Activated effector memory CD4-positive, alpha-beta T cell treated with Interleukin-2 at 50 U/mL for 16 hours (primary cell): Measurements from ENCODE around the gene MSANTD1.

Experiments used
- DNase-seq: peaks from one replicate; pipeline ENCODE4 v3.0.0-alpha.2; 2020

MSANTD1 gene

DNA sequence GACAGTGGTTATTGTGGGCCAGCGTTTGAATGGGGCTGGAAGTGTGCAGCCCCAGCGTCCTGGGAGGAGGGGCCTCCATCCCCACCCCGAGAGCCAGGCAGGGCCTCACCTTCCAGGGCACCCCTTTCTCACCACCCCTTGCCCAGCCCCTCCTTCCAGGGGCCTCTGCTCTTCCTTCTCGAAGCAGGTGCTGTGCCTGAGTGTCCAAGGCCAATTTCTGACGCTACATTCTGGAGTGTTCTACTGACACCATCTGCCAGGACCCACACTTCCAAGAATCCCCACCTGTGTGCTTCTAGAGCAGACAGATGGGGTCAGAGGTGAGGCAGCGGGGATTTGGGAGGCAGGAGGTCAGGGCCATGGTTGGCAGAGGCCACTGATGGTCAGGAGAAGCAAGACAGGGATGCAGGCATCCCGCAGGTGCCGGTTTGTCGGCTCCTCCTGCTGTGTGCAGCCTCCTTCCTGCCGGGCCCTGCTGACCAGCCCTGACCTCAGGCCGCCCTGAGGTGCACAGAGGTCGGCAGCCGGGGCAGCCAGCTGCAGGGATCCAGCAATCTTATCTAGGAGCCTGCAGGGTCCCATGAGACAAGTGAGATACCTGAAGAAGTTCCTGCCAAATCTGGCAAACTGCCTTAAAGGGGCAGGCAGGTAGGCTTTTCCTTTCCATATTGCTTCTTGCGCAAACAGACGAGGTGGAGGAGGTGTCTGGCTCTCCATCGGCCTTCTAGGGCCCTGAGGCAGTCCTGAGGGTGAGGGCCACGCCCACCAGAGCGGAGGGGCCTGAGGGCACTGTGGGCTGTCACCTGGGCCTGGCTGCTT lies 18.8 kb downstream of the MSANTD1 start:
- no peak for DNase-seq

DNA sequence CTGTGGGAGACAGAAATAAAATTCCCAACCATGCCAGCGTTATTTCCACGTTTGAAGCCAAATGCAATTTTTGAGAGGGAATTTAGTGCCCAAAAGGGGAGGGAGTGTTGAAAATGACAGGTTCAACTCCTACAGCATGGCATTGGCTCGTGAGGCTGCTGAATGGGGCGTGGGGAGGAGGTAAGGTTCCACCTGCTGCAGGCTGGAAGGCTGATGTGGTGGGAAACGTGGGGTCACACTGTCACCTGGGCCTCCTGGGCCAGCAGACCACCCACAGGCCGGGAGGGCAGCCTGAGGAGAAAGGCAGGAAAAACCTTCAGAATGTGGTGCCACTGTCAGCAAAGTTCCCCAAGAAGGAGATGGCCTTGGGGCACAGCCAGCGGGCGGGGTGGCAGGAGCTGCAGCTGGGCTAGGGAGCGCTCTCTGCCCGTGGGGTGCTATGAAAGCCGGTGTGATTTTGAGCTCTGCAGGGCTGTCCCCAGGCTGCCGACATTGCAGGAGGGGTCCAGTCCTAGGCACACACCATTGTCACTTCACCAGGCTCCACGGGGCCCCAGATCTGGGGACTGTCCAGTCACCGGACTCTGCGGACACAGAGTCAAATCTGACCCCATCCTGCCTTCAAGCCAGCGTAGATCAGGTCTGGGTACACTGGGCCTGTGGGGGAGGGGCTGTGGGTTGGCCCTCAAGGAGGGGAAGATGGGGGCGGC lies 19.6 kb downstream of the MSANTD1 start:
- DNase-seq, result no peak

DNA sequence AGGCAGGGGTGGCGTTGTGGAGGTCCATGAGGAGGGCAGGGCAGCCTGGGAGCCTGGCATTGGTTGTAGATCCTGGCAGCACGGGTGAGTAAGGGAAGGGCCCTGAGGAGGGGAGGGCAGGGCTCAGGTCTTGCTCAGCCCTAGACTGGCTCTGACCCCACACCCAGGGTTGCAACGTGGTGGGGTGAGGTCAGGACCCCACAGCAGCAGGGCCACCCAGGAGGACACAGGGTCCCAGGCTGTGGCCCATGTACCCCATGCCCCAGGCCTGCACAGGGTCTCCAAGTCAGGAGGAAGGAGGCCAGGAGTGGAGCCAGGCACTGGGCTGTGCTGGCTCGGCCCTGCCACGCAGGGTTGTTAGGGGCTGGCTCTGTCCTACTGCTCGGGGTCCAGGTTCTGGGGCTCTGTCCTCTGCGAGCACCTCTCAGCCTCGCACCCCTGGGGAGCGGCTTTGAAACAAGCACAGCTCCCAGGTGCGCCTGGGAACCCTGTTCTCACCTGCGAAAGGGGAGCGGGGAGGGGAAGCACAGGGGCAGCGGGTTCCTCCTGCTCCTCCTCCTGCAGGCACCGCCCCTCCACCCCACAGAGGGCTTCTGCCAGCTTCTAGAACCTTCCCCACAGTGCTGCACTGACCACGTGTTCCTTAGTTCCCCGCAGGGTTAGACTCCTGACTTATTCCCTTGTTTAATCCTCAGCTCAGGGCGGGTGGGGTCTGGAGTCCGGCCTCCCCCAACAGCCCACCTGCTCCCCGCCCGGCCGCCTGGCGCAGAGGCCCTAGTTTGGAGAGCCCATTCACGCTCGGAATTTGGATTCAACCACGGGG lies 20.4 kb downstream of the MSANTD1 start:
- no peak for DNase-seq

DNA sequence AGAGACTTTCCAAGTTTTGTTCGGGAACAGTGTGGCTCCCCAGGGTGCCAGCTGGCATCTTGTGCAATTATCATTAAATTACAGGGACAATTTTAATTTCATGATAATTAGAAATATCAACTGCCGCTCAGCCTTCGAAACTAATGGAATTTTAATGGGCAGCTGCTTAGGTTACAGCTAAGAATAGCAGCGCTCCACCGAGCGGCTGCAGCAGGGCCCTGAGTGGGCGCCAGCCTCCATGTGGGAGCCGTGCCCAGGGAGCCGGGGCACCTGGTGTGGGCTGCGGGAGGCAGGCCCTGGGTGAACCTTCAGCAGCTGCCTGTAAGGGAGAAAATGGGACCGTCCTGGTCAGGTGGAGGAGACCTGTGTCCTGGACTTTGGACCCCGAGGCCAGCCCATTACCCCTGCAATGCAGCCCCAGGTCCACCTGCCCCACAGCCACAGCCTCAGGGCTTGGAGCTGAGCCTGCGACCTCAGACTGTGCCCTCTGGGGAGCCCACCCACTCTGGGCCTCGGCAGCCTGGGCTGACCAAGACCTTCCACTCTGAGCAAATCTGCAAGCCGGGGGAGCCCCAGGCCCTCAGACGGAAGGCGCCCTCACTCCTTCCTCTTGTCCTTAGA lies 21.1 kb downstream of the MSANTD1 start:
- DNase-seq, result no peak

DNA sequence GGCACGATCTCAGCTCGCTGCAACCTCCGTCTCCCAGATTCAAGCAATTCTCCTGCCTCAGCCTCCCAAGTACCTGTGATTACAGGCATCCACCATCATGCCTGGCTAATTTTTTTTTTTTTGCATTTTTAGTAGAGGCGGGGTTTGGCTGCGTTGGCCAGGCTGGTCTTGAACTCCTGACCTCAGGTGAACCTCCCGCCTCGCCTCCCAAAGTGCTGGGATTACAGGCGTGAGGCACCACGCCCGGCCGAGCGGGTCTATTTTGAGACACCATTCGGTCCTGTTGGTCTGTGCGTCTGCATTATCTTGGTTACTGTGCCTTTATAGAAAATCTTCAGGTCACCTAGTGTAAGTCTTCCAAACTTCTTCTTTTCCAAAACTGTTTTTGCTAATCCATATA lies 22.2 kb downstream of the MSANTD1 start:
- no peak for DNase-seq

DNA sequence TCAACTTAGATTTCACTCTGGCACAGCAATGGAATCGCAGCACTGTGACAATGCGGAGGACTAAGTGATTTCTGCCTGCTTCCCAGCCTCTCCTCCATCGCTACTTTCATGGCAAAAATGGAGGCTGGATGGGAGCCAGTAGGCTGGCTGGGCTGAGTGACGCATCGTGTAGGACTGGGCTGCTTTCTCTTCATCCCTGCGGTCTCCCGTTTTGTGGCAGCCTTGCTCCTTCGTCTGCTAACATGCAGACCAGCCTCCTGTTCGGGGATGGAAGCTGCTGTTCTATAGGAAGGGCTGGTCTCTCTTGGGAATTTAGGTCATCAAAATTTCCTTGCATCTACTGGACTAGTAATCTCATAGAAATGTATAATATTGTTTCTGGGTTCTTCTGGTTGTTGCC lies 28.0 kb downstream of the MSANTD1 start:
- DNase-seq, result no peak

DNA sequence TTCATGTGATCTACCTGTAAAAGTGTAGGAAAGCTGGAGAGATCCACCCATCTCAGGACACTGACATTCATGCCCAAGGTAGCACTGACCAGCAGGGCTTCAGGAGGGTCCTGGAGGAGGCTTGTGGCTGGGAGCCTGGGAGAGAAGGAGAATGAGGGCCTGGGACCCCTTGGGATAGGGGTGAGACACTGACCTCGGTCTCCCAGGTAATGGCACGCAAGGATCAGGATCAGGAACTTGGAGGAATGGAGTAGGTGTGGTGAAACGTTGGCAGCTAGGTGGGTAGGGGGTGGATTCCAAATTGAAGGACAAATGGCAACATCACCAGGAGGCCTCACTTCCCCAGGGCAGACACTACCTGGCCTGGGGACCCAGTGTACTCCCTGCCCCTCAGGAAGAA lies 31.5 kb downstream of the MSANTD1 start:
- DNase-seq, result no peak

DNA sequence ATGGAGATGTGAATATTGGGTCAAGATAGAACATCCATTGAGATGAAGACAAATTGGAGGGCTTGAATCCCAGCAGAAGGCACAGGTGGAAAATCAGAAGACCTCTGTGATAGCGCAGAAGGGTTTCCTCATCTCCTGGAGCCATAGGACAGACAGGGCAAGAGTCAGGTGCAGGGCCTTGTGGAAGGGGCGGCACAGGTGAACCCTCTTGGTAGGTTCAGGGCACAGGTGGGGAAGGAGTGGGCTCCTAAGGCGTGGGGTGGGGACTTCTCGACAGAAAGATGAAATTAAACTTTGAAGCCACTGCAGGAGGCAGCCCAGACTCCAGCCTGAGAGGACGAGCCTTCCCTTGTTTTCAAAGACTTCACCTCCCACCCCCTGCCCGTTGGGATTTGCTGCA lies 34.5 kb downstream of the MSANTD1 start:
- no peak for DNase-seq

DNA sequence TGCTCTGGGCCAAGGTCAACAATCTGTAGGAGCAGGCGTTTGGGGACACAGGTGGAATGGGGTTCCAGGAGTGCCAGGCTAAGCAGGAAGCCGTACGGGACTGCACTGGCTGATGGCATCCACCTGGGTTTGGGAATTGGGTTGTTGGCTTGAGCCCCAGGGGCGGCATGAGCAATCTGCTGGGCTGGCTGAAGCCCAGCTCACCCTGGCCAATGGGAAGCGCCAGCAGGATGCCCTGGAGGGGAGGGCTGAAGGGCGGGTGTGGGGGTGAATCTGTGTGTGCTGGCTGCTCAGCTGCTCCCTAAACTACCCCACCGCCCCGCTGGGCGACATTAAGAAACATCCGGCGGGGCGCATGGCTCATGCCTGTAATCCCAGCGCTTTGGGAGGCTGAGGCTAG lies 35.0 kb downstream of the MSANTD1 start:
- no peak for DNase-seq

DNA sequence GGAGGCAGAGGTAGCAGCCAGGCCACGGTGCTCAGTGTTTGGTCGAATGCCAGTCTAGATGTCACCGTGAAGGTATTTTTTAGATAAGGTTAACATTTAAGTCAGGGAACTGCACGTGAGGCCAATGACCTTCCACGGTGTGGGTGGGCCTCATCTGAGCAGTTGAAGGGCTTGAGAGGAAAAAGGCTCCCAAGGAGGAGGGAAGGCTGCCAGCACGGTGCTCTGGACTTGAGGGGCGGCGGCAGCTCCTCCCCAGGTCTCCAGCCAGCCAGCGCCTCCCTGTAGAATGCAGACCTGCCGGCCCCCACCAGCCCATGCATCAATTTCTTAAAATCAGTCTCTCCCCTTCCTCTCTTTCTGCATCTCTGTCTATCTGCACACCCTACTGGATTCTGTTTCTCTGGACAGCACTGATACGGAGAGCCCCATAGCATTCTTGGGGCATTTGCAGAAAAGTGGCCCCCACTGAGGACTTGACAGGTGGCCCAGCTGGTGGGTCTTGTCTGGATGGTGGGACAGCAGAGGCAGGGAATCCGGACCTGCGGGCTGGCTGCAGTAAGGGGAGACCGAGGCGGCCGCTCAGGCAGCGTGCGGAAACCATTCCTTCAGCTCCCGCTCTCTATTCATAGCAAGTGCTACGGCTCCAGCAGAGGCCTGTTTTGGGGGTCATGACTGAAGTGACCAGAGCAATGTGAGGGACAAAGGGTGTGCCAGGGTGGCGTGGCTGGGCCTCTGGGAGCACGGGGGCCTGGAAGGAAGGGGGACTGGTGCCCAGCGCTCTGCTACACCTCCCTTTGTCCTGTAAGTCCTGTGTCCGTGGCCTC lies 36.0 kb downstream of the MSANTD1 start:
- DNase-seq, result no peak

DNA sequence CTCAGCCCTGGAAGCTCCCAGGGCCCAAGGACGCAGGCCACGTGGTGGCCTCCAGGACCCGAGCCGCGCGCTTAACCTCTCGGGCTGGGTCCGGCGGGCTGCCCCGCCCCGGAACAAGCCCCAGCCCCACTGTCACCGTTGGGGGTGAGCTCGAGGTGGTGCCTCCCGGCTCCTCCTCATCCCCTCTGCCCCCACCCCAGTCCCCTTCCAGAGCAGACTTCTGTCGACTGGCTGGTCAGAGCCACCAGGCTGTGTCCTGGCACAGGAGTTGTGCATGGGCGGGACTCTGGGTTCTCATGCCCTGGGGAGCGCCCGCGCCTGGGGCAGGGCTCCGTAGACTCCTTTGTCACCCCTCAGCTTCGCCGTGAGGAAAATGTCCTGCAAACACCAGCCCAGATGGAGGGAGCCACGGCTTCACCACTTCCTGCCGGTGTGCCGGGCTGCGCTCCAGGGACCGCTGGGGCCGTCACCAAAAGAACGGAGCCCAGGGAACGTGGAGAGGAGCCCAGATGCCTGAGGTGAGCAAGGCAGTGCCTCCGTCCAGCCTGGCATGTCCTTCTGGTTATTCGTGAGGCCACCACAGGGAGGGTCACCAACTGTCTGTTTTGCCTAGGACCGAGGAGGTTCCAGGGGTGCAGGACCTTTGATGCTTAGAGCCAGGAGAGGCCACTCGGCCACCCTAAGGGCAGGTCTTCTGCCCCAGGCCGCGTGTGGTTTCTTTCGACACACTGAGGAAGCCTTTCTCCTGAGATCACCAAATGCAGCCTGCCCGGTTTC lies 36.8 kb downstream of the MSANTD1 start:
- DNase-seq, result no peak

DNA sequence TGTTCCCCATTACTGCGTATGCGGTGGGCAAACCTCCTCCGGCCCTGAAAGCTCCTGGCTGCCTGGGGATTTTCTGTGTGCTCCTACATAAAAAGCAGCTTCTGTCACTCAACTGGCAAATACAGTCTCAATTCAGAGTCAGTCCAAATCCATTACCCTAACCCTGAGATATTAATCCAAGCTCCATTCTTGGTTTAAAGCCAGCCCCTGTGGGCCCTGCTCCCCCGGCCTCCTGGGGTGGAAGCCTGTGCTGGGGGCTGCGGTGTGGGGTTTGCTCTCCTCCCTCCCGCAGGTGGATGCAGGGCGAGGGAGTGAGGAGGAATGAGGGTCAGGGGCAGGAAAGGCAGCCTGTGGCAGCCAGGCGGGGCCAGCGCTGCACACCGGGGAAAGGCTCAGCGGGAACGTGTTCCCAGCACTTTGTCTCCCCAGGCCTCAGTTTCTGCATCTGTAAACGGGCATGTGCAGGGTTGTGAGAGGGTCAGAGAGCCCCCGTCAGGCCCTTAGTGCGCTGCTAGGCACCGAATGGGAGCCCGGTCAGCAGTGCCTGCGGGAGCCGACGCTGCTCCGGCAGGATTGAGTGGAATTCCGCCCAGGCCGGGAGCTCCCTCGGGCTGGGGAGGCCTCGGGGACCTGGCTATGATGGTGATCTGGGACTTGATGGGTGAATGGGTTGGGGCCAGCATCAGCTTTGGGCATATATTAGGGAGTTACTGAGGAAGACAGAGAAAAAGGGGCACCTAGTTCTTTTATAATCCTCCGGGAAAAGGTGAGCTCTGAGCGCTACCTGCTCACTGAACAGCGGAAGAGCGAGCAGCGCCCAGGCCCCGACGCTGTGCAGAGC lies 37.6 kb downstream of the MSANTD1 start:
- no peak for DNase-seq

DNA sequence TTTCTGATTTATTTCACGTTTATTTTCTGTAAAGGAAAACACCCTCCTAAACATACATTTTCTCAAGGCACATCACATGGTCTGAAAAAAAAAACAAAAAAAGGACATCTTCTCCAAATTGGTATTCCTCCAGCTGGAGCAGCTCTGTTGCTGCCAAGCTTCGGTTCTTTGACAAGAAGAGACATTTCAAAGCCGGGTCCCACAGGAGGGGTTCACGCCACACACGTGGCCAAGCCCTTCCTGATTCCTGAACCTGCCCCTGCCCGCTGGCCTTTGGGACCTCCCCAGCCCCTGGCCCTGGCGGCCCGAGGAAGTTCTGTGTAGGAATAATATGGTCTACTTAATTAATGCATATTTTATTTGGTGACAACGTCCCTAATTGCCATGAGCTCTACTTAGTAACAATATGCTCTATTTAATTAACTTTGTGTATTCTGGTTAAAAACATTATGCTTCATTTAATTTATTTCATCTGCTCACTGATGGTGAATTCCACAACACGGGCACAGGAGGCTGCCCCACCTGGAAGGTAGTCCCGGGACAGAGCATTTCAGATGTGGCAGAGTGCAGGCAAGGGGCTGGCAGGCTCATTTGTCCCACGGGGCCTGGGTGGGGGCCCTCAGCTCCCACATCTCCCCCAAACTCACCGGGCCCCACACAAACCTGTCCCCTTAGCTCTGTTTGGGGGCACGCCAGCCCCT lies 38.5 kb downstream of the MSANTD1 start:
- no peak for DNase-seq

DNA sequence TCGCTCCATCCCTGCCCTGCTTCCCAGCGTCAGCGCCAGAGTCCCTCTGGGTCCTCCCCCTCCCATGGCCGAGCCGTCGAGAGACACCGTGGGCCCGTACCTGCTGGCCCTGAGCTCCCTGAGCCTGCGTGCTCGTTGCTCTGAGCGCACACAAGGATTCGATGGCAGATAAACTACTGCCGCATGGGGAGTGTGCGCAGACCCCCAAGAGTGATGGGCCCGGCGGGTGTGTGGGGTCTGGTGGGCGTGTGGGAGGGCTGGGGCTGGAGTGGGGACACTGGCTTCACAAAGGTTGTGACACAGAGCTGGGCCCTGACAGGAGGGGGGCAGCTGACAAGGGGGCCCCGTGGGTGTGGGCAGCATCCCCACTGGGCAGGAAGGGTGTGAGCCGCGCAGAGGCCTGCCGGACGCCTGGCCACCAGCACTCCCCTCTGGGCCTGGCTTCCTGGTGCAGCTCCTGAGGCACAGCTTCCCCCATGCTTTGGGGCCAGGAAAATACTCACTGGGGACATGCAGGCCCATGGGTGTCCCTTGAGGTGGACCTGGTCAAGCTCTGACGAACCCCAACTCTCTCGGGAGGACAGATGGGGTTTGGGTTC lies 39.1 kb downstream of the MSANTD1 start:
- no peak for DNase-seq

DNA sequence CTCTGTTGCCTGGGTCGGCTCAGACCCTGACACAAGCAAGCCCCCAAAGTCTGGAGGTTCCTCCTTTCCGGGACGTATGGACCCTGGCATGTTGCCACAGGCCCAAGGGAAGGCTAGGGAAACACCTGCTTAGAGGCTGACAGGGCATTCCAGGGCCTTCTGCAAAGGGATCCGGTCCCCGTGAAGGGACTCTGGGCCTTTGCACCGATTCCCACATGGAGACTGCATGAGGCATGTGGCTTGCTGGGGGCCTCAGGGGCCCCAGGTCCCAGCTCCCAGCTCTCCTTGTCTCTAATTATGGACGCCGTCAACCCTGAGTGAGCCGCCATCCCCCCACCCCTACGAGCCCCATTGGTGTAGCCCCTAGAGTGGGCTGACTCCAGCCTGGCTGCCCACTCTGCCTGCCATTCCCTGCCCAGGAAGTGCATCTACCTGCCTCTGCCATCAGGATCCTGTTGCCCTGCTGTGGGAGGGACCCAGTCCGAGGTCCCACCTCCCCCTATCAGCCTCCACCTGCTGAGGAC lies 39.7 kb downstream of the MSANTD1 start:
- no peak for DNase-seq

DNA sequence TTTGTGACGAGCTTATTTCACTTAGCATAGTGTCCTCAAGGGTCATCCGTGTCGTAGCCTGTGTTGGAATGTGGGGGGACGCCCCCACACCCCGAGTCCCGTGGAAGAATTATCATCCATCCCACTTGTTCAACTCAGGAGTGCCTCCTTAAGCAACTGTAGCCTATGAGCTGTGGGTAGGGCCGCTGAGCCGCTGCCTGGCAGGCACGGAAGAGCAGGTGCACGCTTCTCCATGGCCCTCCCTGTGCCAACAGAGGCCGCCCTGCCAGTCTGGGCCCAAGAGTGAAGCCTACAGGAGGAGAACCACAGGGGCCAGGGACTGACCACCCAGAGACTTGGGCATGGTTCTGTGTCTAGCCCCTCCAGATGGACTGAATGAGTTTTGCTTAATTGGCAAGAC lies 41.5 kb downstream of the MSANTD1 start:
- DNase-seq, result no peak

DNA sequence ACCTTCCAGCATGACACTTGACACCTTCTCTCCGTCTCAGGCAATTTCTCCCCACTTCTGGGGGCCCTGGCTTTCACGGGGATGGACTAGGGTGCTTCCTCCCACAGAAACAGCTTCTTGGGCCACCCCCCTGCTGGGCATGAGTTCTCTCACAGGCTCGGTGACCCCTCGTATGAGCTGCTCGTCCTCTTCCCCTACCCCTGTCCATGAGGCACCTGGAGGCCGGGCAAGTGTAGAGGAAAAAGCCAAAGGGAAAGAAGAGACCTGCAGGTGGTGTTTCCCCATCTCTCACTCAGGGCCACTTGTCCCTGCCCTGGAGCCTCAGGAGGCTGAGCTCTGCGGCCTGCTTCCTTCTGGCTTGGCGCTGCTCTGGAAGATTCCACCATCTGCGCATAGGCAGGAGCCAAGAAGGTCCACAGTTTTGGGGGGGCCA lies 41.9 kb downstream of the MSANTD1 start:
- DNase-seq, result no peak

DNA sequence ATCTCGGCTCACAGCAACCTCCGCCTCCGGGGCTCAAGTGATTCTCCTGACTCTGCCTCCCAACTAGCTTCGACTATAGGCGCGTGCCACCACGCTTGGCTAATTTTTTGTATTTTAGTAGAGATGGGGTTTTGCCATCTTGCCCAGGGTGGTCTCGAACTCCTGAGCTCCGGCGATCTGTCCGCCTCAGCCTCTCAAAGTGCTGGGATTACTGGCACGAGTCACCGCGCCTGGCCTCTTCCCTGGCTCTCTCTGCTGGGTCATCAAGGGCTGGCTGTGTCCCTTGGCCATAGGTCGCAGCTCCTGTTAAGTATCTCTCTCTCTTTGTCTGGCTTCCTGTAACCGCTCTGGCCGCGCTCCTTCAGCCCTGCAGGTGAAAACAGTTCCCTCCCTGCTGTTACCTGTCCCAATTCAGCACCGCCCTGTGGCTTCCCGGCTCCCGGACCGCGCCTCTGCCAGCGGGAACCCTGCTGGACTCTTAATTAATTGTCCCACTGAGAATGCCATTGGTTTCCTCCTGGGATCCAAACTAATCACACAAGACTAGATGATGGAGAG lies 42.5 kb downstream of the MSANTD1 start:
- DNase-seq, result no peak
